Neural cell (in vitro differentiated cells): Measurements from ENCODE around the gene TAB2.

Source experiments
- CTCF ChIP-seq: fragments of 450-650 bp; IDR thresholded peaks from 2 replicates; pipeline ENCODE4 v1.5.1; 2014; ENCODE audit warnings: antibody characterized with exemption, mild to moderate bottlenecking, moderate library complexity; ENCODE audit not compliant: poor library complexity, severe bottlenecking
- EZH2 ChIP-seq: fragments of 200-600, 300-800 bp; shearing (Covaris generic), sonication (generic); IDR thresholded peaks from 2 replicates; pipeline ENCODE4 v1.6.1; 2014; ENCODE audit warnings: antibody characterized with exemption, low read length, borderline replicate concordance, mild to moderate bottlenecking; ENCODE audit not compliant: insufficient read depth, poor library complexity, severe bottlenecking
- POLR2AphosphoS5 ChIP-seq: IDR thresholded peaks from 2 replicates; pipeline ENCODE4 v1.6.1; 2012
- REST ChIP-seq: IDR thresholded peaks from 2 replicates; pipeline ENCODE4 v1.6.1; 2012; ENCODE audit warnings: borderline replicate concordance

- TF ChIP-seq CTCF (no peak), POLR2AphosphoS5 (no peak), EZH2 (no peak), REST (no peak)
Observed at GRCh38 chr6:149385998-149386646, 68.6 kb downstream of the TAB2 start.
